ENCODE results near the gene ARHGAP19.

Gene ARHGAP19

GRCh38 chr10:97190450-97190849, 102.0 kb downstream of the ARHGAP19 start:
- DNase-seq: no peak

GRCh38 chr10:97188261-97188711, 104.2 kb downstream of the ARHGAP19 start:
- DNase-seq: no peak

GRCh38 chr10:97186911-97187310, 105.5 kb downstream of the ARHGAP19 start:
- DNase-seq: no peak

GRCh38 chr10:97185326-97186058, 106.9 kb downstream of the ARHGAP19 start, which contains the start of gene SLIT1:
Gene SLIT1, minus strand, starts transcription at chr10:97185959. Its CDS starts 285 bp downstream, at chr10:97185674.
- no peak for DNase-seq

- no peak for DNase-seq
Measured at GRCh38 chr10:97184971-97185325, 107.5 kb downstream of the ARHGAP19 start.

GRCh38 chr10:97183314-97183713, 109.1 kb downstream of the ARHGAP19 start:
- DNase-seq: no peak

GRCh38 chr10:97182288-97182990, 110.0 kb downstream of the ARHGAP19 start:
- DNase-seq: no peak

GRCh38 chr10:97180986-97181385, 111.5 kb downstream of the ARHGAP19 start:
- DNase-seq: no peak

- no peak for DNase-seq
Measured at GRCh38 chr10:97180363-97180755, 112.1 kb downstream of the ARHGAP19 start.

- no peak for DNase-seq
Measured at GRCh38 chr10:97179731-97180362, 112.6 kb downstream of the ARHGAP19 start.

- DNase-seq: no peak
Measured at GRCh38 chr10:97179311-97179710, 113.1 kb downstream of the ARHGAP19 start.

- no peak for DNase-seq
Measured at GRCh38 chr10:97178074-97178473, 114.4 kb downstream of the ARHGAP19 start.

- no peak for DNase-seq
Measured at GRCh38 chr10:97176226-97176625, 116.2 kb downstream of the ARHGAP19 start.

GRCh38 chr10:97175586-97175985, 116.9 kb downstream of the ARHGAP19 start:
- DNase-seq: no peak

GRCh38 chr10:97174941-97175340, 117.5 kb downstream of the ARHGAP19 start:
- DNase-seq: no peak

GRCh38 chr10:97174276-97174775, 118.1 kb downstream of the ARHGAP19 start:
- DNase-seq: no peak

GRCh38 chr10:97173036-97173435, 119.4 kb downstream of the ARHGAP19 start:
- DNase-seq: no peak

All from bone marrow (tissue), 2 donors.